Measurements from ENCODE around the gene DPYSL4. TPM values are rescaled to one million over a fixed set of nuclear protein-coding genes. Genes with fewer than 3 reads are reported as not detected.

DPYSL4 gene
- total and polyA plus RNA-seq, 2 of the 4 experiments (the other 2 are of a cell fraction): 8.1 to 30.5 TPM

DNA sequence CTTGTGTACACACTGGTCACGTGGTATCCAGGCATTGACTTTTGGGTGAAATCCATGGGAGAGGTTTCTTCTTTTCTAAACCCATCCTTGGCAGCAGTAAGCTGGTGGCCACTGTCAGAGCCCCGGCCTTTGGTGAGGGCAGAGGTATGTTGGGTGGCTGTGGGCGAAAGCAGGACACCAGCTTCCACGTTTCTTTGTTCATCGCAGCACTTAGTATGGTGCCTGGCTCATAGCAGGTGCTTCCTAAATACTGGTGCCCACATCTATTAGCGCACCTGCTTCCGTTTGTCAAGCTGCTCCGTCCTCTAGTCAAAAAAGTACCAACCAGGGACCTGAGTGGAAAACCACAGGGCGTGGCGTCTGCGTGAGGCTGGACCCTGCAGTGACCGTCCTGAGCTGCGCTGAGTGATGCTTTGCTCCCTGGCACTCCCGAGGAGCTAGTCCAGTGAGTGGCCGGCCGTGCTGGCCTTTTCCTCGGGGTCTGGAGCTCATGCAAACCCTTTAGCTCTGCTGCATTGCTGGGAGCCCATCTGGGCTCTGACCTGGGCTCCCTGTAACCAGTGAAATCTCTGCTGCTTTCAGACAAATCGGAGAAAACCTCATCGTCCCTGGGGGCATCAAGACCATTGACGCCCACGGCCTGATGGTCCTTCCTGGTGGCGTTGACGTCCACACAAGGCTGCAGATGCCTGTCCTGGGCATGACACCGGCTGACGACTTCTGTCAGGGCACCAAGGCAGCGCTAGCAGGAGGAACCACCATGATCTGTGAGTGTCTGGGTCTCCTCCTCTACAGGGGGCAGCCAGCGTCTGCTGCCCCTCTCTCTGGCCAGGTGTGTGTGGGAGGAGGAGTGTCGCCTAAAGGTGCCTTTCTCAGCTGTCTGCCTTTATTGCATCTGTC is 5.6 kb downstream of the DPYSL4 start:
- no peak overlapping the region for H3K27ac ChIP-seq (ENCODE audit: insufficient read depth, low read length)
- H2BK5ac ChIP-seq (ENCODE audit: low read depth, low read length, poor library complexity, severe bottlenecking): no peak overlapping the region
- H4K20me1 ChIP-seq (ENCODE audit: insufficient read depth, low read length): peaks cover 30% of the 10 kb centered on the region
- no peak for ATAC-seq (ENCODE audit: low read depth)
- H2BK120ac ChIP-seq (ENCODE audit: low read depth, low read length): no peak overlapping the region
- H4K8ac ChIP-seq (ENCODE audit: low read depth in 2 of 2, low read length in 2 of 2): no peak overlapping the region
- H4K91ac ChIP-seq (ENCODE audit: insufficient read depth, low read depth, low read length): no peak overlapping the region
- no peak overlapping the region for H3K18ac ChIP-seq (ENCODE audit: low read depth, low read length)
- ChIA-PET POLR2A (ENCODE audit: unreplicated experiment) (no interaction called here), CTCF (no interaction called here)
- intact Hi-C loops (cut with micrococcal nuclease): no loop called here
- peaks cover 33% of the 10 kb centered on the region for H3K36me3 ChIP-seq (ENCODE audit: control insufficient read depth, insufficient read depth, low read length)
- dilution Hi-C loops (cut with HindIII; ENCODE audit: low sequenced_read_pairs, unreplicated experiment): no loop called here
- no peak for DNase-seq
- no peak overlapping the region for H3K4me3 ChIP-seq (ENCODE audit: insufficient read depth, low read depth, low read length)
- no peak overlapping the region for H2AFZ ChIP-seq (replicated peaks; ENCODE audit: low read length, poor library complexity)
- no peak overlapping the region for H2AK5ac ChIP-seq (ENCODE audit: low read depth, low read length)
- no peaks in the 10 kb centered on the region; the same call in 1 of the 2 replicates for H3K9me1 ChIP-seq (ENCODE audit: insufficient read depth, low read length)
- TF ChIP-seq MAFK (IDR thresholded peaks at IDR 0.05; ENCODE audit: low read depth, low read length) (no peak), FOS (IDR thresholded peaks at IDR 0.05; ENCODE audit: low read depth, low read length) (no peak)
- H3K79me1 ChIP-seq (ENCODE audit: low read depth in 1 of 2, low read length in 2 of 2): peaks cover 0 to 3% of the 10 kb centered on the region in 2 experiments; a peak in 1 of 4 replicates
- H3K9ac ChIP-seq (ENCODE audit: low read depth, low read length): no peak overlapping the region
- H3K14ac ChIP-seq (replicated peaks; ENCODE audit: low read depth, low read length): no peak overlapping the region
- no peak overlapping the region for H2BK20ac ChIP-seq (ENCODE audit: low read depth, low read length)
- no peak overlapping the region for H3K4me2 ChIP-seq (ENCODE audit: low read depth, low read length)
- peaks cover 6% of the 10 kb centered on the region; the same call in 1 of the 2 replicates for H3K27me3 ChIP-seq (ENCODE audit: control insufficient read depth, insufficient read depth, low read length)
- no peak overlapping the region for H4K5ac ChIP-seq (ENCODE audit: low read depth, low read length)
- H3K9me3 ChIP-seq (ENCODE audit: control insufficient read depth, insufficient read depth, low read length): no peaks in the 10 kb centered on the region
- no peak overlapping the region for H3K56ac ChIP-seq (ENCODE audit: extremely low read depth, insufficient read depth, low read length)
- H3K23ac ChIP-seq (ENCODE audit: low read depth, low read length): no peak overlapping the region
- H3K4me1 ChIP-seq (ENCODE audit: control insufficient read depth, insufficient read depth, low read length): peaks cover 4% of the 10 kb centered on the region; the same call in 1 of the 2 replicates
- no peak overlapping the region for H2AK9ac ChIP-seq (replicated peaks; ENCODE audit: low read depth, low read length, poor library complexity)
- H2BK15ac ChIP-seq (ENCODE audit: low read depth, low read length): no peak overlapping the region
- 90% methylated on average over 19 of the region's 28 CpGs; no CpG with 5 or more reads in 1 of the 2 experiments for WGBS, 2 experiments (ENCODE audit: extremely low coverage in 2 of 2, insufficient read length in 1 of 2)
- no peak overlapping the region for H3K4ac ChIP-seq (ENCODE audit: low read depth, low read length)
- in situ Hi-C loops (cut with MboI; ENCODE audit: low sequenced_read_pairs): no loop called here
- BruUV-seq (replicated peaks): no TSS peak

Data from IMR-90 (cell line).